ENCODE data around the gene LETM1.

Gene LETM1

GRCh38 chr4:1808396-1808795 lies 47.6 kb downstream of the LETM1 start:
- Mint-ChIP-seq H3K36me3 (peaks cover 5 to 7% of the 10 kb centered on the region in 2 donors), H3K27ac (no peak overlapping the region), H3K27me3 (no peaks in the 10 kb centered on the region), H3K4me1 (peaks cover 0 to 5% of the 10 kb centered on the region in 2 donors), H3K4me3 (no peak overlapping the region), H3K9me3 (no peaks in the 10 kb centered on the region)
- DNase-seq, result no peak
- no peak for ATAC-seq (replicated peaks)

- H3K4me3 Mint-ChIP-seq, result no peak overlapping the region
- DNase-seq, result no peak
- no peak for ATAC-seq (replicated peaks)
- peaks cover 0 to 5% of the 10 kb centered on the region in 2 donors for H3K4me1 Mint-ChIP-seq
- peaks cover 1 to 4% of the 10 kb centered on the region in 2 donors for H3K36me3 Mint-ChIP-seq
- no peak overlapping the region for H3K27ac Mint-ChIP-seq
- no peaks in the 10 kb centered on the region for H3K9me3 Mint-ChIP-seq
- H3K27me3 Mint-ChIP-seq, result no peaks in the 10 kb centered on the region
Observed at GRCh38 chr4:1807332-1807777, 48.6 kb downstream of the LETM1 start.

- DNase-seq, result no peak
- Mint-ChIP-seq H3K27me3 (no peaks in the 10 kb centered on the region), H3K9me3 (no peaks in the 10 kb centered on the region), H3K4me1 (peaks cover 0 to 5% of the 10 kb centered on the region in 2 donors), H3K36me3 (peaks cover 0 to 3% of the 10 kb centered on the region in 2 donors), H3K27ac (no peak overlapping the region), H3K4me3 (no peak overlapping the region)
- no peak for ATAC-seq (replicated peaks)
Observed at GRCh38 chr4:1806596-1807331, 49.2 kb downstream of the LETM1 start.

GRCh38 chr4:1806223-1806564 lies 49.8 kb downstream of the LETM1 start:
- no peak overlapping the region for H3K4me3 Mint-ChIP-seq
- no peak overlapping the region for H3K27ac Mint-ChIP-seq
- ATAC-seq (replicated peaks) (no peak), DNase-seq (no peak)
- peaks cover 0 to 5% of the 10 kb centered on the region in 2 donors for H3K4me1 Mint-ChIP-seq
- no peaks in the 10 kb centered on the region for H3K9me3 Mint-ChIP-seq
- peaks cover 0 to 2% of the 10 kb centered on the region in 2 donors for H3K27me3 Mint-ChIP-seq
- H3K36me3 Mint-ChIP-seq, result no peaks in the 10 kb centered on the region

- ATAC-seq (replicated peaks), result no peak
- no peak overlapping the region for H3K4me3 Mint-ChIP-seq
- peaks cover under 1 to 8% of the 10 kb centered on the region in 2 donors for H3K27me3 Mint-ChIP-seq
- peaks cover 0 to 5% of the 10 kb centered on the region in 2 donors for H3K4me1 Mint-ChIP-seq
- no peak overlapping the region for H3K27ac Mint-ChIP-seq
- no peaks in the 10 kb centered on the region for H3K9me3 Mint-ChIP-seq
- no peak for DNase-seq
- no peaks in the 10 kb centered on the region for H3K36me3 Mint-ChIP-seq
Observed at GRCh38 chr4:1805493-1806222, 50.3 kb downstream of the LETM1 start.

GRCh38 chr4:1804638-1805492 lies 51.1 kb downstream of the LETM1 start:
- Mint-ChIP-seq H3K4me3 (no peak overlapping the region), H3K9me3 (no peaks in the 10 kb centered on the region), H3K36me3 (no peaks in the 10 kb centered on the region), H3K27me3 (peaks cover 7 to 16% of the 10 kb centered on the region in 2 donors), H3K27ac (no peak overlapping the region), H3K4me1 (peaks cover 0 to 4% of the 10 kb centered on the region in 2 donors)
- ATAC-seq (replicated peaks) (no peak), DNase-seq (no peak)

GRCh38 chr4:1803523-1804423 lies 52.2 kb downstream of the LETM1 start:
- Mint-ChIP-seq H3K4me1 (no peaks in the 10 kb centered on the region), H3K27ac (no peak overlapping the region), H3K9me3 (no peaks in the 10 kb centered on the region), H3K27me3 (peaks cover 14 to 27% of the 10 kb centered on the region in 2 donors), H3K36me3 (no peaks in the 10 kb centered on the region), H3K4me3 (no peak overlapping the region)
- no peak for ATAC-seq (replicated peaks)
- DNase-seq, result no peak

- no peaks in the 10 kb centered on the region for H3K4me1 Mint-ChIP-seq
- no peak for ATAC-seq (replicated peaks)
- no peaks in the 10 kb centered on the region for H3K9me3 Mint-ChIP-seq
- H3K36me3 Mint-ChIP-seq, result no peaks in the 10 kb centered on the region
- no peak overlapping the region for H3K4me3 Mint-ChIP-seq
- DNase-seq, result no peak
- H3K27me3 Mint-ChIP-seq, result peaks cover 20 to 34% of the 10 kb centered on the region in 2 donors
- no peak overlapping the region for H3K27ac Mint-ChIP-seq
Observed at GRCh38 chr4:1802720-1803522, 53.0 kb downstream of the LETM1 start.

- no peak for ATAC-seq (replicated peaks)
- no peaks in the 10 kb centered on the region for H3K4me1 Mint-ChIP-seq
- no peak overlapping the region for H3K27ac Mint-ChIP-seq
- no peaks in the 10 kb centered on the region for H3K36me3 Mint-ChIP-seq
- no peaks in the 10 kb centered on the region for H3K9me3 Mint-ChIP-seq
- H3K4me3 Mint-ChIP-seq, result no peak overlapping the region
- H3K27me3 Mint-ChIP-seq, result peaks cover 20 to 41% of the 10 kb centered on the region in 2 donors
- DNase-seq, result no peak
Observed at GRCh38 chr4:1802151-1802715, 53.7 kb downstream of the LETM1 start.

GRCh38 chr4:1801286-1801958 lies 54.5 kb downstream of the LETM1 start:
- peaks cover 25 to 49% of the 10 kb centered on the region in 2 donors for H3K27me3 Mint-ChIP-seq
- no peaks in the 10 kb centered on the region for H3K9me3 Mint-ChIP-seq

GRCh38 chr4:1800805-1801204 lies 55.2 kb downstream of the LETM1 start:
- H3K27me3 Mint-ChIP-seq, result peaks cover 31 to 55% of the 10 kb centered on the region in 2 donors
- no peaks in the 10 kb centered on the region for H3K36me3 Mint-ChIP-seq
- peaks cover 4 to 9% of the 10 kb centered on the region in 2 donors for H3K4me1 Mint-ChIP-seq
- no peak for DNase-seq
- H3K27ac Mint-ChIP-seq, result no peak overlapping the region
- H3K4me3 Mint-ChIP-seq, result no peak overlapping the region
- no peaks in the 10 kb centered on the region for H3K9me3 Mint-ChIP-seq
- ATAC-seq (replicated peaks), result no peak

More at GRCh38 chr4:1801286-1801958, 54.5 kb downstream of the LETM1 start:
- ATAC-seq (replicated peaks), result no peak
- DNase-seq, result no peak
- no peak overlapping the region for H3K27ac Mint-ChIP-seq
- no peak overlapping the region for H3K4me3 Mint-ChIP-seq
- no peaks in the 10 kb centered on the region for H3K36me3 Mint-ChIP-seq
- H3K4me1 Mint-ChIP-seq, result peaks cover 3 to 5% of the 10 kb centered on the region in 2 donors
